ENCODE results near the gene TMEM203. TPM values are rescaled to one million over a fixed set of nuclear protein-coding genes. Genes with fewer than 3 reads are reported as not detected.

The TMEM203 gene
- total and polyA plus RNA-seq, 10 of the 15 experiments (the other 5 are each of a cell fraction or from before 2014, with no cell fraction given) = 7.2 to 68.1 (median 33.8) TPM

DNA sequence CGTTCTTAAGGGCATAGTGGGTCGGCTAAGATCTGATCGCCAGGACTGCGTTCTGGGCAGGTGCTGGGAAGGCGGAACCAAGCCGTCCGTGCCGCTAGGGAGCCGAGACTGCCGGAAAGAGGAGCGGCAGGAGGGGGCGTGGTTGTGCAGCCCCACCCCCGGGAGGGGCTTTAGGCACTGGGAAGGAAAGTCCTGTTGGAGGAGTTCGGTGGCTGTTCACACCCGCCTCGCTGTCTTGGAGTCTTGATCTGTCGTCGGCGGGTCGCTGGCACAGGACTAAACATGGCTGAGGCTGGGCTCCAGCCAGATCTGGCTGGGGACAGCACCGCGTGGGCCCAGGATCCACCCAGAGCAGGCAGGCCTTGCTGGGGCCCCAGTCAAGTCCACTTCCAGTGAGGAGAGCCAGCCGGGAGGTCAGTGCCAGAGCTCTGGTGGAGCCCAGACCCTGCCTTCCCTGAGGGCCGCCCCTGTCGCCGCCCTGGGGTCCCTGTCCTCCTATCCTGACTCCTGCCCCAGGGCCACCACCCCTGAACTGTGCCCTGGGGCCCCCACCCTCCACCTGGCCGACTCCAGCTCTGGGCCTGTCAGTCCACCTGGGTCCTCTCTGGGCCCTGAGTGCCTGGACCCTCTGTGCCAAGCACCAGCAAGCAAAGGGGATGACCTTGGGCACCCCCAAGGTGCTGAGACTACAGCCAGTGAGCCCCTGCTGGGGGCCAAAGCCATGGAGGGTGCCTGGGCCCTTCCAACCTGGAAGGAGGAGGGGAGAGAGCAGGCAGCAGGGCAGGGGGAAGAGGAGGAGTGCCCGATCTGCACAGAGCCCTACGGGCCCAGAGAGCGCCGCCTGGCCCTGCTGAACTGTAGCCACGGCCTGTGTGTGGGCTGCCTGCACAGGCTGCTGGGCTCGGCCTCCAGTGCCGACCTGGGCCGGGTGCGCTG lies 12.1 kb upstream of the TMEM203 start:
- Histone ChIP-seq H3K4me1 (ENCODE audit: control insufficient read depth, insufficient read depth, low read length) (no peaks in the 10 kb centered on the region), H3K4me3 (no peak overlapping the region), H3K9ac (ENCODE audit: control insufficient read depth, insufficient read depth, low read length) (no peak overlapping the region), H3K36me3 (ENCODE audit: control insufficient read depth in 2 of 2, insufficient read depth in 2 of 2, low read length in 1 of 2) (peaks cover 0 to 2% of the 10 kb centered on the region in 2 experiments; a peak in 2 of 4 replicates), H3K27ac (ENCODE audit: control insufficient read depth, insufficient read depth) (no peak overlapping the region), H3K4me2 (ENCODE audit: control insufficient read depth, insufficient read depth) (no peak overlapping the region), H3K27me3 (replicated peaks in 1 of 2; ENCODE audit: control insufficient read depth in 2 of 2, insufficient read depth in 2 of 2, low read length in 1 of 2) (no peaks in the 10 kb centered on the region), H3K79me2 (ENCODE audit: control insufficient read depth, insufficient read depth, low read length) (no peaks in the 10 kb centered on the region), H2AFZ (ENCODE audit: control insufficient read depth, low read depth, low read length) (no peak overlapping the region), H4K20me1 (ENCODE audit: control insufficient read depth, insufficient read depth) (no peaks in the 10 kb centered on the region), H3K9me3 (replicated peaks; ENCODE audit: control insufficient read depth, insufficient read depth, low read length) (no peaks in the 10 kb centered on the region)
- ChIA-PET POLR2A (no interaction called here), SMC1A (ENCODE audit: uncharacterized antibody, unreplicated experiment) (no interaction called here), RAD21 (ENCODE audit: unreplicated experiment) (no interaction called here), CTCF (no interaction called here)
- DNase-seq (ENCODE audit: low read depth, low spot score) (no peak), FAIRE-seq (no peak), ATAC-seq (no peak)
- TF ChIP-seq MTA2 (IDR thresholded peaks at IDR 0.05; ENCODE audit: low read depth) (no peak), TARDBP (IDR thresholded peaks at IDR 0.05; ENCODE audit: borderline replicate concordance) (no peak)
- 89% methylated on average over 36 of the region's 36 CpGs for WGBS (ENCODE audit: insufficient coverage, insufficient replicate concordance, low lambda C conversion rate, missing lambda C conversion rate)
- intact Hi-C loops (cut with micrococcal nuclease; ENCODE audit: unreplicated experiment) (no loop called here), in situ Hi-C loops (cut with MboI) (no loop called here)
- BruUV-seq (replicated peaks) = no TSS peak

DNA sequence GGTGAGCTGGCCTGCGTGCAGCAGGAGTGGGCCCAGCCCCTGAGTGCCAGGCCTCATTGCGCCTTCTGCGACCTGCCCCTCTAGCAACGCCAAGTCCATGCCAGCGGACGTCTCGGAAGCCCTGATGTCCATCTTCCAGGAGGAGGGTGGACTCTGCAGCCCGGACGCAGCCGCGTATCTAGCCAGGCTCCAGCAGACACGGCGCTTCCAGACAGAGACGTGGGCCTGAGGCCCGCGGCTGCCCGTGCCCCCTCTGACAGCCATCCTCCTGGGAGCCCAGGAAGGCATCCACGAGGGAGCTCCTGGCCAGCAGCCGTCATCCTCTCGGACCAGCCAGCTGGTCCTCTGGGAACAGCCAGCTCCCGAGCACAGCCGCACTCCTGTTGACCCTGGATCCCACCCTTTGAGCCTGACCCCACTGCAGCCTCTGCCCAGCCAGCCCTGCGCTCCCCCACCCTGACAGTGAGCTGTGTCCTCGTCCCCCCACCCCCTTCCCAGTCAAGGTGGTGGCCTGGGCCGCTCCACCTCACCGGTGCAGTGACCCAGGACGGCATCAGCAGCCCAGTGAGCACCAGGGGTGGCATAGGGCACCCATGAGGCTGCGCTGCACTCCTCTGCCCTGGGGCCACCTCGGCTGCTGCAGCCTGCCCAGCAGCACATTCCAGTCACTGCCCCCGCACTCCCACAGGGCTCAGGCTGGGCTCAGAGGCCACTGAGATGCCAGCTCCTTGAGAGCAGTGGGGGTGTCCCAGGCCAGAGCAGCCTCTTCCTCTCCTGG lies 10.9 kb upstream of the TMEM203 start:
- Histone ChIP-seq H3K4me1 (ENCODE audit: control insufficient read depth, insufficient read depth, low read length) (no peaks in the 10 kb centered on the region), H3K4me3 (no peak overlapping the region), H3K9ac (ENCODE audit: control insufficient read depth, insufficient read depth, low read length) (no peak overlapping the region), H3K36me3 (ENCODE audit: control insufficient read depth in 2 of 2, insufficient read depth in 2 of 2, low read length in 1 of 2) (peaks cover 0 to 2% of the 10 kb centered on the region in 2 experiments; a peak in 2 of 4 replicates), H3K79me2 (ENCODE audit: control insufficient read depth, insufficient read depth, low read length) (no peaks in the 10 kb centered on the region), H3K9me3 (replicated peaks; ENCODE audit: control insufficient read depth, insufficient read depth, low read length) (no peaks in the 10 kb centered on the region), H3K4me2 (ENCODE audit: control insufficient read depth, insufficient read depth) (no peak overlapping the region), H3K27me3 (replicated peaks in 1 of 2; ENCODE audit: control insufficient read depth in 2 of 2, insufficient read depth in 2 of 2, low read length in 1 of 2) (no peaks in the 10 kb centered on the region), H3K27ac (ENCODE audit: control insufficient read depth, insufficient read depth) (no peak overlapping the region), H2AFZ (ENCODE audit: control insufficient read depth, low read depth, low read length) (no peak overlapping the region), H4K20me1 (ENCODE audit: control insufficient read depth, insufficient read depth) (no peaks in the 10 kb centered on the region)
- FAIRE-seq (no peak), ATAC-seq (no peak), DNase-seq (ENCODE audit: low read depth, low spot score) (no peak)
- TF ChIP-seq NBN (IDR thresholded peaks at IDR 0.05) (no peak), POLR2A (IDR thresholded peaks at IDR 0.05; ENCODE audit: low read depth, low read length) (0 out of 2 replicates have a peak, but pooled peaks have one; percentile 3), ZNF384 (IDR thresholded peaks at IDR 0.05; ENCODE audit: borderline replicate concordance, low read depth, low read length) (no peak), BACH1 (IDR thresholded peaks at IDR 0.05; ENCODE audit: borderline replicate concordance) (no peak), IRF4 (IDR thresholded peaks at IDR 0.05; ENCODE audit: low read depth, low read length) (no peak)
- TF ChIP-seq, protein P1, sequence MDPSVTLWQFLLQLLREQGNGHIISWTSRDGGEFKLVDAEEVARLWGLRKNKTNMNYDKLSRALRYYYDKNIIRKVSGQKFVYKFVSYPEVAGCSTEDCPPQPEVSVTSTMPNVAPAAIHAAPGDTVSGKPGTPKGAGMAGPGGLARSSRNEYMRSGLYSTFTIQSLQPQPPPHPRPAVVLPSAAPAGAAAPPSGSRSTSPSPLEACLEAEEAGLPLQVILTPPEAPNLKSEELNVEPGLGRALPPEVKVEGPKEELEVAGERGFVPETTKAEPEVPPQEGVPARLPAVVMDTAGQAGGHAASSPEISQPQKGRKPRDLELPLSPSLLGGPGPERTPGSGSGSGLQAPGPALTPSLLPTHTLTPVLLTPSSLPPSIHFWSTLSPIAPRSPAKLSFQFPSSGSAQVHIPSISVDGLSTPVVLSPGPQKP (IDR thresholded peaks at IDR 0.05; ENCODE audit: low read depth, low read length) = no peak
- in situ Hi-C loops (cut with MboI) = no loop called here
- ChIA-PET RAD21 (ENCODE audit: unreplicated experiment) (no interaction called here), CTCF (no interaction called here), SMC1A (ENCODE audit: uncharacterized antibody, unreplicated experiment) (no interaction called here), POLR2A (no interaction called here)
- intact Hi-C loops (cut with micrococcal nuclease; ENCODE audit: unreplicated experiment) = no loop called here
- no TSS peak for BruUV-seq (replicated peaks)
- 94% methylated on average over 23 of the region's 30 CpGs for WGBS (ENCODE audit: insufficient coverage, insufficient replicate concordance, low lambda C conversion rate, missing lambda C conversion rate)

Data from GM12878 (cell line).